T-cell (primary cell): ENCODE measurements around the gene NSF. TPM values are rescaled to one million over a fixed set of nuclear protein-coding genes. Genes with fewer than 3 reads are reported as not detected.

Experiments used
- ATAC-seq, 4 experiments: fragments of 200-7000 bp in 3 of 4; fragments of 150-1000 bp in 1 of 4; cut with Tn5 transposase; replicated peaks in 1 of 4; 1 replicate in 3 of 4; 2 replicates in 1 of 4; pipeline ENCODE4 v1.10.0; 2021; ENCODE audit warnings: moderate library complexity in 3 of 4, mild to moderate bottlenecking in 2 of 4, moderate number of reproducible peaks in 1 of 4
- CTCF ChIA-PET, 2 donors: fragments of 300-600 bp; sonication (Branson Sonifier 250); formaldehyde crosslinking; loops; one replicate each; lab custom pipeline; 2022; ENCODE audit warnings: antibody characterized with exemption in 2 of 2; lab: Charles Lee
- POLR2A ChIA-PET, 2 donors: fragments of 300-600 bp; sonication (Branson Sonifier 250); formaldehyde crosslinking; loops; one replicate each; lab custom pipeline; 2022; ENCODE audit warnings: antibody characterized with exemption in 2 of 2; lab: Charles Lee
- DNase-seq, 35 experiments: peaks; one replicate each; pipeline versions ENCODE4 v3.0.0 to v3.0.0-alpha.2; 2013 to 2023
- H3K27ac ChIP-seq: one replicate; pipeline ENCODE4 v1.5.1; 2013; ENCODE audit warnings: low read length
- H3K27me3 ChIP-seq, 2 experiments: replicated peaks in 1 of 2; 1 replicate in 1 of 2; 2 replicates in 1 of 2; pipeline versions ENCODE4 v1.6.1 to v1.7.0; 2013; ENCODE audit warnings: low read length in 1 of 2, mixed read lengths in 1 of 2; ENCODE audit not compliant: control insufficient read depth in 2 of 2, insufficient read depth in 2 of 2; ENCODE audit errors: extremely low read depth in 1 of 2
- H3K36me3 ChIP-seq, 2 donors: 1 replicate in 1 of 2; 2 replicates in 1 of 2; pipeline versions ENCODE4 v1.6.1 to v1.7.0; 2013; ENCODE audit warnings: low read length in 1 of 2; ENCODE audit not compliant: control insufficient read depth in 2 of 2, insufficient read depth in 1 of 2; ENCODE audit errors: extremely low read depth in 1 of 2
- H3K4me1 ChIP-seq, 2 experiments: 1 replicate in 1 of 2; 2 replicates in 1 of 2; pipeline versions ENCODE4 v1.6.1 to v1.7.0; 2013; ENCODE audit warnings: low read length in 2 of 2, mixed read lengths in 1 of 2; ENCODE audit not compliant: insufficient read depth in 2 of 2, control insufficient read depth in 1 of 2; ENCODE audit errors: extremely low read depth in 1 of 2
- H3K4me3 ChIP-seq, 2 donors: 1 replicate in 1 of 2; 2 replicates in 1 of 2; pipeline versions ENCODE4 v1.5.1 to v1.7.0; 2013; ENCODE audit warnings: mild to moderate bottlenecking in 2 of 2, low read length in 1 of 2, moderate library complexity in 1 of 2; ENCODE audit not compliant: control insufficient read depth in 1 of 2; ENCODE audit errors: extremely low read depth in 1 of 2
- H3K9me3 ChIP-seq: 2 replicates; pipeline ENCODE4 v1.7.0; 2013
- H3K27ac Mint-ChIP-seq, 2 donors: one replicate each; pipeline ENCODE4 v1.8.0; 2020 to 2021; ENCODE audit warnings: mild to moderate bottlenecking in 2 of 2, mixed read lengths in 2 of 2
- H3K27me3 Mint-ChIP-seq, 2 donors: one replicate each; pipeline ENCODE4 v1.8.0; 2021 to 2022; ENCODE audit warnings: mixed read lengths in 2 of 2
- H3K36me3 Mint-ChIP-seq: one replicate; pipeline ENCODE4 v1.8.0; 2021; ENCODE audit warnings: mixed read lengths
- H3K4me1 Mint-ChIP-seq, 3 donors: one replicate each; pipeline ENCODE4 v1.8.0; 2020 to 2022; ENCODE audit warnings: mixed read lengths in 3 of 3, mild to moderate bottlenecking in 1 of 3
- H3K4me3 Mint-ChIP-seq, 3 donors: one replicate each; pipeline ENCODE4 v1.8.0; 2020 to 2022; ENCODE audit warnings: mild to moderate bottlenecking in 3 of 3, mixed read lengths in 3 of 3, moderate library complexity in 3 of 3
- H3K9me3 Mint-ChIP-seq, 3 donors: one replicate each; pipeline ENCODE4 v1.8.0; 2020 to 2022; ENCODE audit warnings: mixed read lengths in 3 of 3
- WGBS: methylation state at CpG from one replicate; pipeline ENCODE4 v1.1.5; 2013; ENCODE audit warnings: missing lambda C conversion rate; ENCODE audit not compliant: insufficient coverage; 5-methylcytosine and 5-hydroxymethylcytosine counted together
- total RNA-seq, 35 experiments: library from RNA in 6 of 35; stranded (reverse) in 6 of 35; fragments of 120-200 nt in 1 of 35; gene quantifications; one replicate each; pipeline versions ENCODE4 v1.2.1 to v1.2.4 and lab custom pipeline; 2013 to 2026

Gene NSF
- total RNA-seq, 5 donors from 2014 or later (not counting 1 experiment from before 2014, with no cell fraction given): 33.1 to 54.8 (median 43.2) TPM

- 24% methylated on average over 7 of the region's 16 CpGs for WGBS
- POLR2A ChIA-PET: interaction anchor here in 1 of 2 donors (0.6 kb wide), 1 partner anchor 42 kb away, joined by 6 read pairs; no protein-coding TSS in a partner anchor
Observed at GRCh38 chr17:46772475-46773220, 182.2 kb downstream of the NSF start.

GRCh38 chr17:46773221-46773605, 182.7 kb downstream of the NSF start:
- H3K27ac Mint-ChIP-seq: no peak overlapping the region
- no peaks in the 10 kb centered on the region for H3K9me3 ChIP-seq
- peak overlapping the region in 1 of 2 donors; percentile 20 for H3K4me3 ChIP-seq
- no peak overlapping the region for H3K27ac ChIP-seq
- H3K27me3 ChIP-seq: peaks cover 2 to 87% of the 10 kb centered on the region in 2 experiments
- peaks cover 10 to 51% of the 10 kb centered on the region in 2 donors for H3K27me3 Mint-ChIP-seq
- H3K4me1 Mint-ChIP-seq: peaks cover 10 to 25% (median 23%) of the 10 kb centered on the region in 3 donors
- no peak for ATAC-seq
- H3K4me3 Mint-ChIP-seq: peak overlapping the region in 2 of 3 donors; percentile 41 to 74
- H3K4me1 ChIP-seq: peaks cover 0 to 39% of the 10 kb centered on the region in 2 experiments
- CTCF ChIA-PET: no interaction called here
- H3K9me3 Mint-ChIP-seq: no peaks in the 10 kb centered on the region
- H3K36me3 ChIP-seq: no peaks in the 10 kb centered on the region
- H3K36me3 Mint-ChIP-seq: no peaks in the 10 kb centered on the region
- POLR2A ChIA-PET: interaction anchor here in 1 of 2 donors (0.6 kb wide), 1 partner anchor 42 kb away, joined by 6 read pairs; no protein-coding TSS in a partner anchor
- WGBS: 20% methylated on average over 2 of the region's 6 CpGs
- no peak for DNase-seq

More at GRCh38 chr17:46772475-46773220, 182.2 kb downstream of the NSF start:
- Histone ChIP-seq H3K4me3 (peak overlapping the region; percentile 43 to 74), H3K36me3 (no peaks in the 10 kb centered on the region), H3K27ac (no peak overlapping the region), H3K27me3 (peaks cover 2 to 84% of the 10 kb centered on the region in 2 experiments), H3K4me1 (peaks cover 0 to 39% of the 10 kb centered on the region in 2 experiments), H3K9me3 (no peaks in the 10 kb centered on the region)
- Mint-ChIP-seq H3K36me3 (no peaks in the 10 kb centered on the region), H3K27me3 (peaks cover 10 to 46% of the 10 kb centered on the region in 2 donors), H3K27ac (no peak overlapping the region), H3K4me1 (peaks cover 10 to 25% (median 23%) of the 10 kb centered on the region in 3 donors), H3K9me3 (no peaks in the 10 kb centered on the region), H3K4me3 (peak overlapping the region; percentile 74 to 80 (median 75))
- CTCF ChIA-PET: no interaction called here
- no peak for ATAC-seq
- peak in 1 of 35 experiments; percentile 11 for DNase-seq

GRCh38 chr17:46773676-46774075, 183.2 kb downstream of the NSF start:
- Histone ChIP-seq H3K4me1 (peaks cover 0 to 39% of the 10 kb centered on the region in 2 experiments), H3K4me3 (no peak overlapping the region), H3K27ac (no peak overlapping the region), H3K9me3 (no peaks in the 10 kb centered on the region), H3K36me3 (no peaks in the 10 kb centered on the region), H3K27me3 (peaks cover 2 to 87% of the 10 kb centered on the region in 2 experiments)
- H3K36me3 Mint-ChIP-seq: no peaks in the 10 kb centered on the region
- peaks cover 10 to 51% of the 10 kb centered on the region in 2 donors for H3K27me3 Mint-ChIP-seq
- no peaks in the 10 kb centered on the region for H3K9me3 Mint-ChIP-seq
- H3K4me1 Mint-ChIP-seq: peaks cover 10 to 25% (median 23%) of the 10 kb centered on the region in 3 donors
- ChIA-PET POLR2A (no interaction called here), CTCF (no interaction called here)
- WGBS: 82% methylated on average over 13 of the region's 15 CpGs
- ATAC-seq (no peak), DNase-seq (no peak)
- H3K27ac Mint-ChIP-seq: no peak overlapping the region
- H3K4me3 Mint-ChIP-seq: no peak overlapping the region

GRCh38 chr17:46774108-46774737, 183.8 kb downstream of the NSF start:
- Histone ChIP-seq H3K36me3 (no peaks in the 10 kb centered on the region), H3K27ac (no peak overlapping the region), H3K9me3 (no peaks in the 10 kb centered on the region), H3K4me3 (no peak overlapping the region), H3K4me1 (peaks cover 0 to 38% of the 10 kb centered on the region in 2 experiments), H3K27me3 (peaks cover 2 to 88% of the 10 kb centered on the region in 2 experiments)
- no peak overlapping the region for H3K4me3 Mint-ChIP-seq
- no peak overlapping the region for H3K27ac Mint-ChIP-seq
- peaks cover 10 to 51% of the 10 kb centered on the region in 2 donors for H3K27me3 Mint-ChIP-seq
- POLR2A ChIA-PET: no interaction called here
- CTCF ChIA-PET: no interaction called here
- ATAC-seq: no peak
- DNase-seq: no peak
- no peaks in the 10 kb centered on the region for H3K9me3 Mint-ChIP-seq
- 87% methylated on average over 8 of the region's 10 CpGs for WGBS
- H3K36me3 Mint-ChIP-seq: no peaks in the 10 kb centered on the region
- H3K4me1 Mint-ChIP-seq: peaks cover 10 to 24% (median 23%) of the 10 kb centered on the region in 3 donors

- Histone ChIP-seq H3K4me3 (no peak overlapping the region), H3K27me3 (peaks cover 0 to 72% of the 10 kb centered on the region in 2 experiments), H3K4me1 (peaks cover 0 to 20% of the 10 kb centered on the region in 2 experiments), H3K36me3 (no peaks in the 10 kb centered on the region), H3K9me3 (no peaks in the 10 kb centered on the region), H3K27ac (no peak overlapping the region)
- H3K4me3 Mint-ChIP-seq: no peak overlapping the region
- peaks cover 3 to 41% of the 10 kb centered on the region in 2 donors for H3K27me3 Mint-ChIP-seq
- ChIA-PET POLR2A (no interaction called here), CTCF (no interaction called here)
- no peak overlapping the region for H3K27ac Mint-ChIP-seq
- peaks cover 5 to 13% (median 12%) of the 10 kb centered on the region in 3 donors for H3K4me1 Mint-ChIP-seq
- 72% methylated on average over 10 of the region's 12 CpGs for WGBS
- no peaks in the 10 kb centered on the region for H3K36me3 Mint-ChIP-seq
- no peak for ATAC-seq
- H3K9me3 Mint-ChIP-seq: no peaks in the 10 kb centered on the region
- DNase-seq: no peak
Observed at GRCh38 chr17:46776298-46777005, 186.0 kb downstream of the NSF start.
